ENCODE measurements around the gene IMPA2.
A peak's percentile ranks its signal among the peaks of the same experiment; 100 is the strongest.

Gene IMPA2

GRCh38 chr18:12028040-12028628 is 46.8 kb downstream of the IMPA2 start:
- no peak overlapping the region for H3K4me3 Mint-ChIP-seq
- H3K27ac Mint-ChIP-seq = no peak overlapping the region
- no peaks in the 10 kb centered on the region for H3K9me3 Mint-ChIP-seq
- H3K4me1 Mint-ChIP-seq (ENCODE audit: low read depth) = peaks cover 10% of the 10 kb centered on the region
- no peaks in the 10 kb centered on the region for H3K27me3 Mint-ChIP-seq
- intact Hi-C loops (cut with micrococcal nuclease) = no loop called here
- H3K36me3 Mint-ChIP-seq (ENCODE audit: low read depth) = peaks cover 59% of the 10 kb centered on the region

- no peaks in the 10 kb centered on the region for H3K9me3 Mint-ChIP-seq
- peaks cover 15% of the 10 kb centered on the region for H3K4me1 Mint-ChIP-seq (ENCODE audit: low read depth)
- no peak overlapping the region for H3K27ac Mint-ChIP-seq
- H3K36me3 Mint-ChIP-seq (ENCODE audit: low read depth) = peaks cover 64% of the 10 kb centered on the region
- intact Hi-C loops (cut with micrococcal nuclease) = no loop called here
- H3K4me3 Mint-ChIP-seq = no peak overlapping the region
- no peaks in the 10 kb centered on the region for H3K27me3 Mint-ChIP-seq
Observed at GRCh38 chr18:12028674-12029073, 47.4 kb downstream of the IMPA2 start.

- intact Hi-C loops (cut with micrococcal nuclease) = no loop called here
- Mint-ChIP-seq H3K4me1 (ENCODE audit: low read depth) (peaks cover 24% of the 10 kb centered on the region), H3K36me3 (ENCODE audit: low read depth) (peaks cover 50% of the 10 kb centered on the region), H3K4me3 (no peak overlapping the region), H3K9me3 (no peaks in the 10 kb centered on the region), H3K27ac (no peak overlapping the region), H3K27me3 (no peaks in the 10 kb centered on the region)
Observed at GRCh38 chr18:12029786-12030584, 48.7 kb downstream of the IMPA2 start.

DNA sequence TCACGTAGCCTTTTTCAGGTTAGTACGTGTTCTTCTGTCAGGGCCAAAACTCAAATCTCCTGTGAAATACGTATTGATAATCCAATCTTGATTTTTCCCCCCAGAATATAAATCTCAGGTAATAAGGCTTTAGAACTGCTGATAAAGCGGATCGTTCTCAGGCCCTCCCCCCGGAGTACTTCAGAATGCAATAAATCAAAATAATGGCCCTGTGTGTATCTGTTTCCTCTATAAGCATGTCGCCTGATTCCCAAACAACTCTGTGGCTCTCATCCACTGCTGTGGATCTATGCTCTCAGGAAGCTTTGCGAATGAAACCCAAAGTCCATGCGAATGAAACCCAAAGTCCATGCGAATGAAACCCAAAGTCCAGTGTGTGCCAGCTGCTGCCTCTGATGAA is 49.4 kb downstream of the IMPA2 start:
- Mint-ChIP-seq H3K27me3 (no peaks in the 10 kb centered on the region), H3K4me3 (no peak overlapping the region), H3K4me1 (ENCODE audit: low read depth) (peaks cover 27% of the 10 kb centered on the region), H3K9me3 (no peaks in the 10 kb centered on the region), H3K36me3 (ENCODE audit: low read depth) (peaks cover 50% of the 10 kb centered on the region), H3K27ac (no peak overlapping the region)
- intact Hi-C loops (cut with micrococcal nuclease) = no loop called here

- H3K4me1 Mint-ChIP-seq (ENCODE audit: low read depth) = peaks cover 27% of the 10 kb centered on the region
- H3K27me3 Mint-ChIP-seq = no peaks in the 10 kb centered on the region
- intact Hi-C loops (cut with micrococcal nuclease) = no loop called here
- H3K36me3 Mint-ChIP-seq (ENCODE audit: low read depth) = peaks cover 50% of the 10 kb centered on the region
- no peak overlapping the region for H3K4me3 Mint-ChIP-seq
- H3K27ac Mint-ChIP-seq = no peak overlapping the region
- no peaks in the 10 kb centered on the region for H3K9me3 Mint-ChIP-seq
Observed at GRCh38 chr18:12031181-12031580, 49.9 kb downstream of the IMPA2 start.

DNA sequence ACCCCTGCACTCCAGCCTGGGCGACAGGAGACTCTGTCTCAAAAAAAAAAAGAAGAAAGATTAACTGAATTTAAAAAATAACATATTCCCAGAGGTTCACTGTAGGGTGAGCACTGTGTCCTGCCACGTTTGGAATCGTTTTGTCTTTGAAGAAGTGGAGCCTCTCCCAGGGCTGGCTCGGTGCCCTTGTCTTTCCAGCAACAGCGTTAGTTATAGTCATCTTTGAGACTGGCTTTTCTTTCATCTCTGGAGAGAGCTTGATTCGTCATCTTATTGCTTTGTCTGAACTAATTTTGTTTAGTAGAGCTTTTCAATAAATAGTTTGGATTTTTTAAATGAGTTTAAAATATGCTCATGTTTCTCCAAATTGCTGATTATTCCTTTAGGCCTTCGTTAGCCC is 50.5 kb downstream of the IMPA2 start:
- peaks cover 27% of the 10 kb centered on the region for H3K4me1 Mint-ChIP-seq (ENCODE audit: low read depth)
- peak overlapping the region; percentile 21 for H3K27ac Mint-ChIP-seq
- H3K27me3 Mint-ChIP-seq = peaks cover 3% of the 10 kb centered on the region
- intact Hi-C loops (cut with micrococcal nuclease) = no loop called here
- no peak overlapping the region for H3K4me3 Mint-ChIP-seq
- H3K36me3 Mint-ChIP-seq (ENCODE audit: low read depth) = peaks cover 50% of the 10 kb centered on the region
- H3K9me3 Mint-ChIP-seq = no peaks in the 10 kb centered on the region

DNA sequence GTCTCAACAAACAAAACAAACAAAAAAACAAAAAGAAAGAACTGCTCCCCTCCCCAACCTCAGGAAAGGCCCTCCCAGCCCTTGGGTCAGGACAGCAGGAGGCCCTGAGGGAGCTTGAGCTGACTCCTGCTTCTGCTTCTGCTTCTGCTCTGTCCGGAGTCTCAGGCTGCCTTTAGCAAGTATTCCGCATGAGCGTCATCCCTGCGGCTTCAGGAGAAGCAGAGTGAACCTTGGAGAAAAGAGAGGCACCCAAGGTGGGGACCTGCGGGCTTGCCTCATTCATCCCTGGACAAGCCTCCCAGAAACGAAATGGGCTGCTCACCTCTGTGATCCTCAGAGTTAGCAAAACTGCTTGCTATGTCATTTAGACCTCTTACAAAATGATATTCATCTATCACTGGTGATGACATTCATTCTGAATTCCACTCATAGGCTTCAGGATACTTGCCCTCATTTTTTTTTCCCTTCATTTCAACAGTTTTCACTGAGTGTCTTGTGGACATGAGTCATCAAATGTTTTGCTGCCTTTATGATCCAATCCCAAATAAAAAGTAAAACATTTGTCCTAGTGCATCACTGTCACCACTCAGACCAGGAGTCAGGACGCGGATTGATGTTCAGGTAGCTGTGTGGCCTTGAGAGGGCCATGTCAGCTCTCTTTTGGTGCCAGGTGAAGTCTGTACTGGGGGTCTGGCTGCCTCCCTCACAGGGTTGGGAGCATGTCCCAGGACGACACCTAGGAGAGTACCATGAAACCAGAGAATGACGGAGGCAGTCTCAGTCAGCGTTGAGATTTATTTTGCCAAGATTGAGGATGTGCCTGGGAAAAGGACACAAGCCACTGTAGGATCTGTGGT is 51.7 kb downstream of the IMPA2 start:
- Mint-ChIP-seq H3K4me1 (ENCODE audit: low read depth) (peaks cover 30% of the 10 kb centered on the region), H3K9me3 (no peaks in the 10 kb centered on the region)
- intact Hi-C loops (cut with micrococcal nuclease) = no loop called here

GRCh38 chr18:12033643-12034025 is 52.3 kb downstream of the IMPA2 start:
- Mint-ChIP-seq H3K9me3 (no peaks in the 10 kb centered on the region), H3K27ac (no peak overlapping the region)
- intact Hi-C loops (cut with micrococcal nuclease) = no loop called here

More for the DNA sequence above, 51.7 kb downstream of the IMPA2 start:
- H3K4me3 Mint-ChIP-seq = no peak overlapping the region
- peaks cover 8% of the 10 kb centered on the region for H3K27me3 Mint-ChIP-seq
- peaks cover 44% of the 10 kb centered on the region for H3K36me3 Mint-ChIP-seq (ENCODE audit: low read depth)
- H3K27ac Mint-ChIP-seq = peak overlapping the region; percentile 21

GRCh38 chr18:12034241-12035100 is 53.2 kb downstream of the IMPA2 start:
- peaks cover 43% of the 10 kb centered on the region for H3K4me1 Mint-ChIP-seq (ENCODE audit: low read depth)
- H3K4me3 Mint-ChIP-seq = no peak overlapping the region
- H3K27ac Mint-ChIP-seq = no peak overlapping the region
- intact Hi-C loops (cut with micrococcal nuclease) = no loop called here
- H3K9me3 Mint-ChIP-seq = no peaks in the 10 kb centered on the region
- peaks cover 15% of the 10 kb centered on the region for H3K27me3 Mint-ChIP-seq
- H3K36me3 Mint-ChIP-seq (ENCODE audit: low read depth) = peaks cover 30% of the 10 kb centered on the region

More at GRCh38 chr18:12033643-12034025, 52.3 kb downstream of the IMPA2 start:
- peaks cover 13% of the 10 kb centered on the region for H3K27me3 Mint-ChIP-seq
- peaks cover 38% of the 10 kb centered on the region for H3K36me3 Mint-ChIP-seq (ENCODE audit: low read depth)
- H3K4me1 Mint-ChIP-seq (ENCODE audit: low read depth) = peaks cover 36% of the 10 kb centered on the region
- no peak overlapping the region for H3K4me3 Mint-ChIP-seq

- Mint-ChIP-seq H3K4me3 (no peak overlapping the region), H3K27me3 (peaks cover 17% of the 10 kb centered on the region), H3K4me1 (ENCODE audit: low read depth) (peaks cover 51% of the 10 kb centered on the region), H3K9me3 (no peaks in the 10 kb centered on the region), H3K36me3 (ENCODE audit: low read depth) (peaks cover 20% of the 10 kb centered on the region), H3K27ac (no peak overlapping the region)
- intact Hi-C loops (cut with micrococcal nuclease) = no loop called here
Observed at GRCh38 chr18:12035481-12035880, 54.2 kb downstream of the IMPA2 start.

- Mint-ChIP-seq H3K27me3 (peaks cover 17% of the 10 kb centered on the region), H3K9me3 (no peaks in the 10 kb centered on the region), H3K4me1 (ENCODE audit: low read depth) (peaks cover 59% of the 10 kb centered on the region), H3K4me3 (no peak overlapping the region), H3K36me3 (ENCODE audit: low read depth) (peaks cover 15% of the 10 kb centered on the region), H3K27ac (no peak overlapping the region)
- intact Hi-C loops (cut with micrococcal nuclease) = no loop called here
Observed at GRCh38 chr18:12036201-12036751, 55.0 kb downstream of the IMPA2 start.

DNA sequence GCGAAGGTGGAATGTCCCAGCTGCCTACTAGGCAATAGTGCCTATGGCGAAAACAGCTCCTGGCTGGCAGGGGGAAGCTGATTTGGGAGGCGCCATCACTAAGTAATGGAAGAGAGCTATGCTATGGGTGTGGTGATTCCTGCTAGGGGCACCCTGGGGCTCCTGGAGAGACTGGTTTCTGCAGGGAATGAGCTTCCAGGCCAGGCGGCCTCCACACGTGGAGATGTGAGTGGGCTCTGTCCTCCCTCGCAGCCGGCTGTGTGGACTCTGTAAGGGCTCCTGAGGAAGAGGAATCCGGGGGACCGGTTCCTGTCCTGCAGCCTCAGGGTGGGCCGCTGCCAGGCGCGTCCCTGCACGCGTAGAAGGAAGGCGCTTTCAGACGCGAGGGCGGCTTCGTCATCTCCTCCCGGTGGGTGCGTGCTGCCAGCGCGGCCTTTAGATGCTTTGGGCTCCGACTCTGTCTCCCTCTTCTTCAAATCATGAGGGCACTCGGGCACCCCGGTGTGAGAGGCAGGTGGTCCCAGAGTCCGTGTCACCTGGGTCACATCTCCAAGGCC is 56.9 kb downstream of the IMPA2 start:
- Mint-ChIP-seq H3K4me3 (peak overlapping the region; percentile 67), H3K9me3 (no peaks in the 10 kb centered on the region), H3K27me3 (peaks cover 17% of the 10 kb centered on the region), H3K4me1 (ENCODE audit: low read depth) (peaks cover 55% of the 10 kb centered on the region), H3K36me3 (ENCODE audit: low read depth) (peaks cover 5% of the 10 kb centered on the region), H3K27ac (peak overlapping the region; percentile 82)
- intact Hi-C loops (cut with micrococcal nuclease) = loop anchor here (1.0 kb wide), 1 partner anchor 101 kb away; no protein-coding TSS in a partner anchor
